Measurements from ENCODE around the gene MCC.

The MCC gene

DNA sequence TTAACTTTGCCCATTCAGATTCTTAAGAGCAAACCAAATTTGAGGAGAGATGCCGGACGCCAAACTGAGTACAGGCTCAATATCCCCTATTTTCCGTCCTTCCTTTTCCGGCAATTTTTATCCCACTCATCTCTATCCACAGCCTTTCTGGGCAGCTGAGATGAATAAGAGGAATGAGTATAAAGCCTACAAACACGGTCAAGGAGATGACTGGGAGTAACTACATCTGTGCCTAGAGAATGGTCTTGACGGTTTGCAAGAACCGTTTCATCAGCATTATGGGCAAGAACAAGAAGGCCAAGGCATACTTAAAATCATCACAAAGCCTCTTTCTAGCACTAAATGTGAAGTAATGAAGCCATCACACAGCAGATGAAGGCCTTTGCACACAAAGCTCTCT is 284.3 kb downstream of the MCC start:
- Mint-ChIP-seq H3K36me3 (no peaks in the 10 kb centered on the region), H3K4me3 (no peak overlapping the region), H3K27ac (no peak overlapping the region), H3K4me1 (no peaks in the 10 kb centered on the region), H3K9me3 (no peaks in the 10 kb centered on the region)
- ATAC-seq (no peak), DNase-seq (ENCODE audit: low spot score in 2 of 2) (no peak)

DNA sequence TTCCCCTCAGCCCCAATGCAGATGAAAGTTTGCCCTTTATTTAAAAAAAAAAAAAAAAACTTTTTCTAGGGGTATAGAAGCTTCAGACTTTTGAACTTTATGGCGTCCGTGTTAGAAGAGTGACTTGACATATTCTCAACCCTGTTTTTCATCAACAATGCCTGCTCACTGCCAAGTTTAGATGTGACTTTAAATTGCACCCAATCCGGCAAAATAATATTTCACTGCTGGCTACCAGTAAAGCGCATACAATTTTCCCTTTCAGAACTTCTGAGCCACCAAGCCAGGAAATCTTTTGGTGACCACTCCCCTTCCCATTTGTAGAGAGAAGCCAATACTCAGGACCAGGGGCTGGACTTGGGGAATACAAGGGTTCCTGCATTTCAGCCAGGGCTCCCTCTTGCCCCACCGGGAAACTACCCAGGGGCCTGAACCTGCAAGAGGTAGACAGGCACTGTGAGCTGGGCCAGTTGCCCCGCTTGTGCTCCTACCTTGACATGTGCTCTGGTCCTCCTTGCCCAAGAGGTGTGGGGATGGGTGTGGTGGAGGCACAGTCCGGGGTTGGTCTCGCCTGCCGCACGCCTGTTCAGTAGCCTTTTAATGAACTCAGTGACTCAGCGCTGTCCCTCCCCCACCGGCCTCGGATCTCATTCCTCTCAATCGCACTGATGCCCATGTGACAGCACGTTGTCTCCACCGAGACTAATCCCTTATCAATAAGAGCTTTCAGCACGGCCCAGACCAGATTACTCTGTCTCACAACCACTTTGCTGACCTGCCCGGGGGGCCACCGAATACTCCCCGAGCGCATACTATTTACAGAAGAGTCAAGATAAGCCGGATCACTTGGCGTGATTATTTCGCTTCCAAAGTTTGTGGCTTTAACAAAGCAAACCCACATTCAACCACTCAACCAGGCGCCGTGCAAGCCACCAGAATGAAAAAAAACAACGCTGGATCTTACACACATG is 285.2 kb downstream of the MCC start:
- H3K4me1 Mint-ChIP-seq: no peaks in the 10 kb centered on the region
- no peak for DNase-seq (ENCODE audit: low spot score in 2 of 2)
- no peak overlapping the region for H3K27ac Mint-ChIP-seq
- H3K4me3 Mint-ChIP-seq: no peak overlapping the region
- no peak for ATAC-seq
- no peaks in the 10 kb centered on the region for H3K9me3 Mint-ChIP-seq
- H3K36me3 Mint-ChIP-seq: no peaks in the 10 kb centered on the region

DNA sequence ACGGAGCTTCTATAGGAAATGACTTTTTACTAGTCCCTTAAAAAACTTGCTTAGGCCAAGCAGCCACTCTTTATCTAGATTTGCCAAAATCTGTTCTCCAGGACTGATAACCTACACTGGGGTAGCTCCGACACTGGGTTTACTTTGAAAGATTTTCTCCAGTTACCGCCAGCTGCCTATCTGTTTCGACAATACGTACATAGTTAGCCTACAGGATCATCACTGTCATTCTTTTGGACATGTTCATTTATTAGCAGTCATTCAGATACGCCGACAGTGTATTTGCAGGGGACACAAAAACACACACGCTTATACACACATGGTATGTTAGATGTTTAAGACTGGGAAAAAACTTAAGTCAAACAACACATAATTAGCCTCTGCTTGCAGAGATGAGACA is 286.0 kb downstream of the MCC start:
- Mint-ChIP-seq H3K4me3 (no peak overlapping the region), H3K4me1 (no peaks in the 10 kb centered on the region), H3K27ac (no peak overlapping the region), H3K9me3 (no peaks in the 10 kb centered on the region), H3K36me3 (no peaks in the 10 kb centered on the region)
- no peak for DNase-seq (ENCODE audit: low spot score in 2 of 2)
- ATAC-seq: no peak

DNA sequence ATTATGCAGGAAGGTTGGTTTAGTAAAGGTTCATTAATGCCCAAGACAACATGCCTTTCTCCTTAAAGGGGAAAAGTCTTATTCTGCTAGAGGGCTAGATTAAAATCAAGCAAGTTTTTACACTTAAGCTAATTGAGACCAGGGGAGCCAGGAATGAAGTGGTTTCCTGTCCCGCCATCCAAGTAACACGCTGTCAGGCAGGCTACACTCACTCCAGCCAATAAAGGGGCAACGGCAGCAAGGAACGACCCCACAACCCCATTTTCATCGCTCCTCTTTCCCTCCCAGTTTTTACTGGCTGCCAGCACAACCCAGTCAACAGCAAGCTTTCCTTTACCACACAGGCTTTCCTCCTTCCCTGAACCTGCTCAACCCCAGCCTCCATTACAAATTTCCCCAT is 286.5 kb downstream of the MCC start:
- no peak for ATAC-seq
- no peak for DNase-seq (ENCODE audit: low spot score in 2 of 2)
- H3K4me3 Mint-ChIP-seq: no peak overlapping the region

DNA sequence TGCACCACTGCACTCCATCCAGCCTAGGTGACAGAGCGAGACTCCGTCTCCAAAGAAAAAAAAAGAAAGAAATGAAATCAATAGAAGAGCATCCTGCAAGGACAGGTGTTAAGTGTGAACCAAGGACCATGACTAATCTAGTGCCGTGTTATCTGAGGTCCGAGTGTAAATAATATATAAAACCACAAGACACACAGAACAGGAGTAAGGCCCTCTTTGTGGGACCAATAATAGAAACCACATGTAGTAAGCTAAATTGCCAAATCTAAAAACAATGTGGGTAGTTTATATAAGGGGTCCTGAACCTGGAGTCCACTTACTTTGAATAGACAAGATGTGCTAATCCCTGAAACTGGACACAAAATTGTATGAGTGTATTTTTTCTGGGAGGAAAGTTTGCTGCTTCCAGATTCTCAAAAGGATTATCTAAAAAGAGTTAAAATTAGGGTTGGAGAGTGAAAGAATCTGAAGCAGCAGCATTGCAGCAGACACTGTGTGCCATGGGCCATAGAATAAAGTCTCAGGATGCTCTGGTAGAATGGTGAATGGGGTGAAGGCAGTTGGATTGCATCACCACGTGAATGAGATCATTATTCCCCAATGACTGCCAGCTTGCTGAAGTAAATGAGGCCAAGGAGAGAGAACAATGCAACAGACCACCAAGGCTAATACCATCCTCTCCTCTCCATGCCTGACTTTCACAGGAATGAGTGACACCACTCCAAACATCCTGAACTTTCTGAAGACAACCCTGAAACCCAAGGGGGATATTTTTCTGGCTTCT is 288.9 kb downstream of the MCC start:
- Mint-ChIP-seq H3K27ac (no peak overlapping the region), H3K9me3 (peaks cover 2% of the 10 kb centered on the region), H3K4me1 (no peaks in the 10 kb centered on the region), H3K4me3 (no peak overlapping the region), H3K36me3 (no peaks in the 10 kb centered on the region)
- ATAC-seq: no peak
- no peak for DNase-seq (ENCODE audit: low spot score in 2 of 2)

More for the DNA sequence above, 286.5 kb downstream of the MCC start:
- Mint-ChIP-seq H3K36me3 (no peaks in the 10 kb centered on the region), H3K9me3 (no peaks in the 10 kb centered on the region), H3K27ac (no peak overlapping the region), H3K4me1 (no peaks in the 10 kb centered on the region)

DNA sequence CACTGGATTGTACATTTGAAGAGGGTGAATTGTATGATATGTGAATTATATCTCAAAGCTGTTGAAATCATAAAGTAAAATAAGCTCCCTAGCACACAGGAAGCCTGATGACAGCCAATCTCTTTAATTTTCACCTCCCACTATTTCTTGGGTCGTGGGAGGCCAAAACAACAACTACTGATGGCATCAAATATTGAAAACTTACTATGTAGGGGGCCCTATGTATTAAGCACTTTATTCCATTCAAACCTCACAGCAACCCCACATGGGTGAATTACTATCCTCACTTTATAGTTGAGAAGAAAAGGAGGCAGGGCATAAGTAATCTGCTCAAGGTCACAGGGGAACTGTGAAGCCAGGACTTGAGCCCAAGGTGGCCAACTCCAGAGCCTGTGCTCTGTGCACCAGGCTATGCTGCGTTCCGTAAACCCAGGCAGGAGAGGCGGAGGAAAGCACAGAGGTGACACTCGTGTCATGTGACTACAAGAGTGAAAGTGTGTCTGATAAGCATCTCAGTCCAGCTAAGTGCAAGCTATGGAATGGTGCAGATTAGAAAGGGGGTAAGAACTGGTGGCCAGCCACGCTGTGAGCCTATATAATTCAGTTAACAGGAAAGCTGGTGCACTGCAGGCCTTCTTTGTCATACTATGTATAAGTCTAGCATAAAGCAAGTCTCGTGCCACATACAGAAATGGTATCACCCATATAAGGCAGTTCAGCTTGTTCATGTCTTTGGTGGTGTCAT is 290.6 kb downstream of the MCC start:
- Mint-ChIP-seq H3K9me3 (peaks cover 6% of the 10 kb centered on the region), H3K4me1 (no peaks in the 10 kb centered on the region), H3K27ac (no peak overlapping the region), H3K36me3 (no peaks in the 10 kb centered on the region), H3K4me3 (no peak overlapping the region)
- ATAC-seq: no peak
- no peak for DNase-seq (ENCODE audit: low spot score in 2 of 2)

DNA sequence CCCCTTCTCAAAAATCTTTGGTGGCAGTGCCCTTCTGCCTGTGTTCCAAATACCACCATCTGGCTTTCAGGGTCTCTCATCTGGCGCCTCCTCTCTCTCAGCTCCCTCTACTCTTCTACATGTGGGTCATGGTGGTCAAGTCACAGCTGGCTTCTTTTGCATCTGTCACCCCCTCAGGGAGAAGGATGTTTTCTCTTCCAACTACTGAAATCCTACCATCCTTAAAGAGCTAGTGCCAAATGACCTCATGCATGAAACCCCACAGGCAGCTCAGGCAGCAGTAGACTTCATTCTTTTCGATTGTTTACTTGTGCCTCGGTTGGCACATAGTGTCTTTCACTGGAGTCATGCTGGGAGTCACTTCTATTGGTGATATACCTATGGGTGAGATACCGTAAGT is 292.5 kb downstream of the MCC start:
- ATAC-seq (no peak), DNase-seq (ENCODE audit: low spot score in 2 of 2) (no peak)
- Mint-ChIP-seq H3K4me1 (no peaks in the 10 kb centered on the region), H3K4me3 (no peak overlapping the region), H3K36me3 (no peaks in the 10 kb centered on the region), H3K27ac (no peak overlapping the region), H3K9me3 (peaks cover 6% of the 10 kb centered on the region)

DNA sequence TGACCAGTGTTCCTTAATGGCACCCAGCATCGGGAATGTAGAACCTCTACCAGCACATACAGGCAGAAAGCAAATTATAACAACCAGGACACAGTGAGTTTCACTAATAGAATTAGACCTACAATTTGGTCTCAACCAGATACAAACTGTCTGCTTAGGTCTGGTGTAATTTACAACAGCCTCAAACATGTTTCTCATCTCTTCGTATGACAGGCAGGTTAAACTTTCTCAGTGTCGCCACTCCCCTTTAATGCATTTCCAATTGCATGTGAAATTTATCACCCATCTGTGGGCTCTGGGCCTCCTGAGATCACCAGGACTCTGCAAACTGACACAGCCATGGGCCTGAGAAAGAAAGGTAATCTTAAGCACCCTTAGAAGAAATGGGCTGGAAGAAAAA is 293.0 kb downstream of the MCC start:
- Mint-ChIP-seq H3K36me3 (no peaks in the 10 kb centered on the region), H3K4me3 (no peak overlapping the region), H3K9me3 (peaks cover 6% of the 10 kb centered on the region), H3K27ac (no peak overlapping the region), H3K4me1 (no peaks in the 10 kb centered on the region)
- no peak for ATAC-seq
- no peak for DNase-seq (ENCODE audit: low spot score in 2 of 2)

DNA sequence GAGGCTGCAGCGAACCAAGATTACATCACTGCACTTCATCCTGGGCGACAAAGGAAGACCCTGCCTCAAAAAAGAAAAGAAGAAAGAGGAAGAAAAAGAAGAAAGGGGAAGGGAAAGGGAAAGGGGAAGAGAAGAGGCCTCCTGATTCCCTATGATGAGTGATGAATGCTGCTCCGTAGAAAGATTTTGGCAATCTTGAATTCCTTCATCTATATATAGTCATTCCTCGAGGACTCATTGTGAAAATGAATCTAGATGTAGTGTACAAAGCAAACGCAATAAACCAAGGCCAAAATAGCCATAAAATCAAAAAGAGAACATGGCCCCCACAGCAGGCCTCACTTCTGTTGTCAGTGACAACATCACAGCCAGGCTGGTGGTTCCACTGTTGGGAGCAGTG is 293.7 kb downstream of the MCC start:
- DNase-seq (ENCODE audit: low spot score in 2 of 2) (no peak), ATAC-seq (no peak)
- Mint-ChIP-seq H3K4me1 (no peaks in the 10 kb centered on the region), H3K36me3 (no peaks in the 10 kb centered on the region), H3K4me3 (no peak overlapping the region), H3K27ac (no peak overlapping the region), H3K9me3 (peaks cover 6% of the 10 kb centered on the region)

DNA sequence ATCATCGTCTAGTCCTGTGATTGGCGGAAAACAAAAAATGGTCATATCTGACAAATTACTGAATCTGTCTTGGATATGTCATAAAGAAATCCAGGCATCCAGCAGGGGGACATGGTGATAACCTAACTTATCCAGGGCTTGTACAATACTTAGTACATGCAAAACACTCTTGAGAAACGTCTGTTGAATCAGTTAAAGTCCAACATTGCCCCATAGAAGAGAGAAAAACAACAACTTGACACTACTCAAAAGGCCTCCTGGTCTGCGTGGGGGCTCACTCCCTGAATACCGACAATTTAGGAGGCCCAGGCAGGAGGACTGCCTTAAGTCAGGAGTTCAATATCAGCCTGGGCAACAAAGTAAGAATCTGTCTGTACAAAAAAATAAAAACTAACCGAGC is 294.1 kb downstream of the MCC start:
- no peaks in the 10 kb centered on the region for H3K4me1 Mint-ChIP-seq
- H3K9me3 Mint-ChIP-seq: peaks cover 6% of the 10 kb centered on the region
- H3K36me3 Mint-ChIP-seq: no peaks in the 10 kb centered on the region
- no peak for ATAC-seq
- H3K4me3 Mint-ChIP-seq: no peak overlapping the region
- H3K27ac Mint-ChIP-seq: no peak overlapping the region
- DNase-seq (ENCODE audit: low spot score in 2 of 2): no peak

DNA sequence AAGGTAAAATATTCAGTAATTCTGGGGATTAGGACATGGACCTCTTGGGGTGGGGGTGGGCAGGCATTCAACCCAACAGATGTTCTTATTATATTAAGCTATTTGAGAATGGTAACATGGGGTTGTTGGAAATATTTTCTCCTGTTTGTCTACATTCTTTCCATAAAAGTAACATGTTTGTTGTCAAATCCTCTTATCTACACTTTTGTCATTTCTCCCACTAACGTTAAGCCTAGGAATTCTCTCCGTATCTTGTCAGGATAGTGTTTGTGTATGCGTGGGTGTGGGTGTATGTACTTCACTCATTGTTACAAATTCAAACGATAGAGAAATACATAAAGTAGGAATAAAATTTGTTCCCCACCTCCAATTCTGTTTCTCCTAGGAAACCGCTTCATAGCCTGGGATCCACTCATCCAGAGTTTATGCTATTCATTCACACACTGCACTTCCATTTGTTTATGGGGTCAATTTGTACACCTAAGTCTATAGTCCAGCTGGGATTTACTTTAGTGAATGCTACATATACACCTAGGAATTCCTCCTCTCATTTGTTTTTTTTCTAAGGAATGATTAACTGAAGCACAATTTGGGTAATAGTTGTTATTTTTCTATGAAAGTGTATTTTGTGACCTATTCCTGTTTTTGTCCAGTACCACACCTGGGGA is 294.8 kb downstream of the MCC start:
- ATAC-seq: no peak
- no peak overlapping the region for H3K4me3 Mint-ChIP-seq
- H3K9me3 Mint-ChIP-seq: peaks cover 6% of the 10 kb centered on the region
- no peaks in the 10 kb centered on the region for H3K36me3 Mint-ChIP-seq
- no peak for DNase-seq (ENCODE audit: low spot score in 2 of 2)
- H3K27ac Mint-ChIP-seq: no peak overlapping the region
- H3K4me1 Mint-ChIP-seq: no peaks in the 10 kb centered on the region

DNA sequence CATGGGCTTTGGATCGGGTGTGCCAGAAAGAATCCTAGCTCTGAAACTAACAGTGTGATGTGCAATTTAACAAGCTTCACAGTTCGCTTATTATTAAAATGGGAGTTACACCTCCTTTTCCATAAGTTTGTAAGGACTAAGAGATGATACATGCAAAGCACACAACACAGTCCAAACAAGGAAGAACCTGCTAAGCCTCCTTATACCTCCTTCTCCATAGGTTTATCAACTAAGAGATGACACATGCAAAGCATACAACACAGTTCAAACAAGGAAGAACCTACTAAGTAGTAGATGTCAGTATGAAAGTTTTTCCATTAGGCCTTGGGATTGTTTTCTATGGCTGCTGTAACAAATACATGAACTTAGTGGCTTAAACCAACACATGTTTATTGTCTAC is 295.7 kb downstream of the MCC start:
- DNase-seq (ENCODE audit: low spot score in 2 of 2) (no peak), ATAC-seq (no peak)
- H3K36me3 Mint-ChIP-seq: no peaks in the 10 kb centered on the region
- H3K27ac Mint-ChIP-seq: no peak overlapping the region
- peaks cover 6% of the 10 kb centered on the region for H3K9me3 Mint-ChIP-seq
- H3K4me1 Mint-ChIP-seq: no peaks in the 10 kb centered on the region
- H3K4me3 Mint-ChIP-seq: no peak overlapping the region

DNA sequence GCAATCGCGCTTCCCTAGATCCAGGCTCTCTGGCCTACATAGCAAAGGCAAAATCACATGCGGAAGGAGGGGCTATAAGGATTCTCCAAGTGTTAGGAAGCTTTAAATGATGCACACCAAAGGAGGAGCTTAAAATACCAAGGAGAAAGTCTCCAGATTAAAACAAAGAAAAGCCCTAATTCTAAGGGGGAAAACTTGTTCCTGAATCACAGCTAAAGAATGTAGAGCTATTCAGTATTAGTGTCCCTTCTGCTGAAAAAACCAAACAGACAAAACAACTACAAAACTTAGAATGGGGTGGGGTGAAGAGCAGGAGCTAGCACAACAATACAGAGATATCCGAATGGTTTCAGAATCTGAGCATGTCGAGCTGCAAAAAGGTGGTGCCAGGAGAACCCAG is 297.9 kb downstream of the MCC start:
- no peaks in the 10 kb centered on the region for H3K4me1 Mint-ChIP-seq
- ATAC-seq (no peak), DNase-seq (ENCODE audit: low spot score in 2 of 2) (no peak)
- H3K9me3 Mint-ChIP-seq: peaks cover 6% of the 10 kb centered on the region
- no peak overlapping the region for H3K4me3 Mint-ChIP-seq
- H3K36me3 Mint-ChIP-seq: no peaks in the 10 kb centered on the region
- no peak overlapping the region for H3K27ac Mint-ChIP-seq

DNA sequence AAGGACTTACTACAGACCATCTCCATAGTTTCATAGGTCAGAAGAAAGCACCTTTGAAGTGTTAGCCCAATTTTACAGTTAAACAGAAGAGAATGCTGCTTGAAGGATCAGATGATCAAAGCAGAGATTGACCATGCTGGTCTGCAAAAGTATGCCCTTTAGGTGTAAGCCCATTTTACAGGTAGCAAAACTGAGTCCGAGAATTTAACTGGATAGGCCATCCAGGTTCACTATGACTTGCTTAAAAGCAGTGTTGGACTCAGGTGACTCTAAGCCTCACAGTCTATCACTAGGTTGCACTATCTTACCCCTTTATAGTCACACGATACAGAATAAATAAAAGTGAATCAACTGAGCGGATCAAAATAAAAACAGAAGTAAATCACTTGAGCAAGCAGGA is 299.0 kb downstream of the MCC start:
- DNase-seq (ENCODE audit: low spot score in 2 of 2): no peak
- Mint-ChIP-seq H3K9me3 (peaks cover 4% of the 10 kb centered on the region), H3K36me3 (no peaks in the 10 kb centered on the region), H3K4me1 (no peaks in the 10 kb centered on the region), H3K27ac (no peak overlapping the region), H3K4me3 (no peak overlapping the region)
- ATAC-seq: no peak

DNA sequence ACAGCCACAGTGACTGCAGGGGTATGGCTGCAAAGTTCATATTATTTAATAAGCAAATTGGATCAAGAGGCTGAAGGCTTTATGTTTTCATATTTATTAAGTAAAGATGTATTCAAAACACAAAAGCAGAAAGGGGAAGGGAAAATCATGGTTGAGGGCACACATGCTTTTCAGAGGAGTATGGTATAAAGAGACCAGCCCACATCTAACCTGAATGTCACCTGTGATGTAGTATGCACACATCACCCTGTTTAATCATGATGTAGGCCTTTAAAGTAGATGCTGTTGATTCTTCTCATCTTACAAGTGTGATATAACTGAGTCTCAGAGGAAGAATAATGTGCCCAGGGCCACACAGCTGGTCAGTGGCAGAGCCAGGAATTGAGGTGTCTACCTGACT is 299.8 kb downstream of the MCC start:
- peaks cover 4% of the 10 kb centered on the region for H3K9me3 Mint-ChIP-seq
- H3K4me1 Mint-ChIP-seq: no peaks in the 10 kb centered on the region
- DNase-seq (ENCODE audit: low spot score in 2 of 2) (no peak), ATAC-seq (no peak)
- H3K4me3 Mint-ChIP-seq: no peak overlapping the region
- no peaks in the 10 kb centered on the region for H3K36me3 Mint-ChIP-seq
- H3K27ac Mint-ChIP-seq: no peak overlapping the region
